HG03469 (cell line): ENCODE data around the gene PPP4R1.

Experiments used
- ATAC-seq: cut with Tn5 transposase; IDR thresholded peaks from one replicate; pipeline ENCODE4 v1.9.1; 2021; ENCODE audit warnings: mild to moderate bottlenecking, moderate library complexity, moderate number of reproducible peaks; ENCODE audit not compliant: unreplicated experiment

Gene PPP4R1

GRCh38 chr18:9516437-9517064 is 97.8 kb downstream of the PPP4R1 start:
- no peak for ATAC-seq

GRCh38 chr18:9513971-9514512 is 100.3 kb downstream of the PPP4R1 start:
- ATAC-seq, result no peak

DNA sequence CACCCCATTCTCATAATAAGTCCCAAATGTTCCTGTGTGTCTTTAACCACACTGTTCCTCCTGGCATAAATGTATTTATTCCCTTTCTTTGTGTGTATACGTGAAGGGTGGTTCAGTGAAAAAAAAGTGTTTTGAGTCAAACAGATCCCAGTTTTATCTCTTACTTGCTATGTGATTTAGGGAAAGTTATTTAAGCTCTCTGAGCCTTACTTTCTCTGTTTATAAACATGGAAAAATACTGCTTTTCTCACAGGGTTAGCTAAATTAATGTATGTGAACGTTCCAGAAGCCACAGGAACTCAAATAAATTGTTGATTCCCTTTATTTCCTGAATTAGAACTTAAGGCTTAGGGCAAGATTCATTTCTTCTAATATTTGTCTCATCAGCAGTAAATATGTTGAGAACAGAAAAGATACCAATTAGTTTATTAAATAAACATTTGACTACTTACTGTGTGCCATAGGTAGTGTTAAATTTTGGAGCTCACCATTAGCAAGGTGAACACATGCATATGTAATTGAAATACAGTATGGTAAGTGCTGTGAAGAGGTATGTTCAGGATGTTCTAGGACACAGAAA is 105.8 kb downstream of the PPP4R1 start:
- no peak for ATAC-seq

DNA sequence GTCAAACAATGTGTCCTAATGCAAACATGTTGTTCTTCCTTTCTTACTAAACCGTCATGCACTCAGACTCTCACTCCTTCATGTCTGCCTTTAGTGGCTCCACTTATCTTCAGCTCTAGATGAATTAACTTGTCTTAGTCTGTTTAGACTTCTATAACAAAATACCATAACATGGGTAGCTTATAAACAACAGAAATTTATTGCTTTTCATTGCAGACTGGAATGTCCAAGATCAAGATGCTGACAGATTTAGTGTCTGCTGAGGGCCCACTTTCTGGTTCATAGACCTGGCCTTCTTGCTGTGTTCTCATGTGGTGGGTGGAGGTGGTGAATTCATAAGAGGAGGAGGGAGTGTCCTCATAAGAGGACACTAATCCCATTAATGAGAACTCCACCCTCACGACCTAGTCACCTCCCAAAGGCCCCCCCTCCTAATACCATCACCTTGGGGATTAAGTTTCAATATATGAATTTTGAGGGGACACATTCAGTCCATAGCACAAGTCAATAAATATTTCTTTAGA is 106.7 kb downstream of the PPP4R1 start:
- ATAC-seq, result no peak

DNA sequence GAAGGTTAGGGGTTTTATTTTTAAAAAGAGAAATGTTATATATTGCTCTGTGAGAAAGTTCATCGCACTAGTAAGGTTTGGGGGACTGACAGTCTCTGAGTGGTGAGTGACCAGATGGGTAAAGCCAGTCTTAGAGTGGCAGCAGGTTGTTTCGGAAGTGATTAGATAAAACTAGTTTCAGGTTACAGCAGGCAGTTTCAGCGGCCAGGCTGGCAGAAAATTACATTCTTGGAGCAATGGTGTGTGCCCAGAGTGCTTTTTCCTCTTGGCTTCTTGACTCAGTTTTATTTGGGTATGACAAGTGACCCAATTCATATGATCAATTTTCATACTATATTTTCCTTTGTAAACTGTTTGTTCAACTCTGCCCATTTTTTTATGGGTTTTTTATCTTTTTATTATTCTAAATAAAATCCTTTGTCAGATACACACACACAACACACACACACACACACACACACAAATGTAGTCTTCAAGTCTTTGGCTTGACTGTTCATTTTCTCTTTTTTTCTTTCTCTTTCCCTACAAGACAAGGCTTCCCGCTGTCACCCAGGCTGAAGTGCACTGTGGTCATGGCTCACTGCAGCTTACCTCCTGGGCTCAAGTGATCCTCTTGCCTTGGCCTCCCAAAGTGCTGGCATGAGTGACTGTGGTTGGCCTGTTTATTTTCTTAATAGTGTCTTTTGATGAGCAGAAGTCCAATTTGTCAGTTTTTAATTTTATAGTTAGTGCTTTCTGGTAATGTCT is 108.1 kb downstream of the PPP4R1 start:
- no peak for ATAC-seq
